SK-N-SH treated with all-trans-retinoic acid at 6 μM for 48 hours (cell line): Measurements from ENCODE around the gene CHRNB1.
A peak's percentile ranks its signal among the peaks of the same experiment; 100 is the strongest.

Source experiments
- ATAC-seq: fragments of 200-7000 bp; cut with Tn5 transposase; 3 replicates; pipeline ENCODE4 v1.9.1; 2020; ENCODE audit warnings: mild to moderate bottlenecking, moderate library complexity
- ARNTL ChIP-seq: fragments of 450-650 bp; formaldehyde crosslinking; IDR thresholded peaks from 2 replicates; pipeline ENCODE4 v1.5.0; 2020; ENCODE audit warnings: low read depth, mild to moderate bottlenecking, moderate library complexity, borderline replicate concordance
- BACH2 ChIP-seq: fragments of 250-450 bp; sonication (Bioruptor Pico); IDR thresholded peaks from 2 replicates; pipeline ENCODE4 v1.9.0; 2021; ENCODE audit warnings: mild to moderate bottlenecking, borderline replicate concordance
- CSDC2 ChIP-seq: fragments of 250-450 bp; sonication (Bioruptor Pico); IDR thresholded peaks from 2 replicates; pipeline ENCODE4 v1.5.0; 2020; ENCODE audit warnings: mild to moderate bottlenecking, moderate library complexity
- ESRRG ChIP-seq: fragments of 250-450 bp; sonication (Bioruptor Pico); IDR thresholded peaks from 2 replicates; pipeline ENCODE4 v1.6.1; 2021; ENCODE audit warnings: mild to moderate bottlenecking
- ISL1 ChIP-seq: fragments of 250-450 bp; sonication (Bioruptor Pico); IDR thresholded peaks from 2 replicates; pipeline ENCODE4 v2.1.2; 2022; ENCODE audit warnings: mild to moderate bottlenecking, moderate library complexity
- OSR1 ChIP-seq: fragments of 250-450 bp; sonication (Bioruptor Pico); IDR thresholded peaks from 2 replicates; pipeline ENCODE4 v1.8.0; 2022; ENCODE audit warnings: moderate library complexity, mild to moderate bottlenecking, inconsistent platforms
- PPARA ChIP-seq: fragments of 250-450 bp; sonication (Bioruptor Pico); IDR thresholded peaks from 2 replicates; pipeline ENCODE4 v1.5.0; 2020; ENCODE audit warnings: mild to moderate bottlenecking, borderline replicate concordance
- RARB ChIP-seq: fragments of 250-450 bp; sonication (Bioruptor Pico); IDR thresholded peaks from 2 replicates; pipeline ENCODE4 v1.8.0; 2021; ENCODE audit warnings: mild to moderate bottlenecking, moderate library complexity
- SNAI2 ChIP-seq: fragments of 250-450 bp; sonication (Bioruptor Pico); IDR thresholded peaks from 2 replicates; pipeline ENCODE4 v1.5.0; 2020; ENCODE audit warnings: mild to moderate bottlenecking, moderate library complexity
- TCF4 ChIP-seq: fragments of 250-450 bp; sonication (Bioruptor Pico); IDR thresholded peaks from 2 replicates; pipeline ENCODE4 v1.8.0; 2021; ENCODE audit warnings: mild to moderate bottlenecking, moderate library complexity, borderline replicate concordance
- TOX ChIP-seq: fragments of 250-450 bp; sonication (Bioruptor Pico); IDR thresholded peaks from 2 replicates; pipeline ENCODE4 v1.8.0; 2021; ENCODE audit warnings: mild to moderate bottlenecking, moderate library complexity, borderline replicate concordance
- ZC3H10 ChIP-seq: fragments of 250-450 bp; sonication (Bioruptor Pico); IDR thresholded peaks from 2 replicates; pipeline ENCODE4 v1.5.1; 2021; ENCODE audit warnings: mild to moderate bottlenecking, moderate library complexity
- ZNF565 ChIP-seq: fragments of 450-650 bp; formaldehyde crosslinking; conservative IDR thresholded peaks from 2 replicates; pipeline ENCODE4 v1.5.0; 2020; ENCODE audit warnings: low read depth, mild to moderate bottlenecking, moderate library complexity
- ZNF70 ChIP-seq: fragments of 450-650 bp; formaldehyde crosslinking; IDR thresholded peaks from 2 replicates; pipeline ENCODE4 v1.5.0; 2020; ENCODE audit warnings: mild to moderate bottlenecking, moderate library complexity
- ZNF8 ChIP-seq: fragments of 450-650 bp; formaldehyde crosslinking; IDR thresholded peaks from 2 replicates; pipeline ENCODE4 v1.5.0; 2020; ENCODE audit warnings: mild to moderate bottlenecking, moderate library complexity
- TF ChIP-seq, protein P1 (sequence below): fragments of 250-450 bp; sonication (Bioruptor Pico); IDR thresholded peaks from 2 replicates; pipeline ENCODE4 v1.5.0; 2020; ENCODE audit warnings: mild to moderate bottlenecking, moderate library complexity
- TF ChIP-seq, protein P2 (sequence below): fragments of 250-450 bp; sonication (Bioruptor Pico); IDR thresholded peaks from 2 replicates; pipeline ENCODE4 v1.5.1; 2021; ENCODE audit warnings: mild to moderate bottlenecking, moderate library complexity
- TF ChIP-seq, protein P3 (sequence below): fragments of 250-450 bp; sonication (Bioruptor Pico); IDR thresholded peaks from 2 replicates; pipeline ENCODE4 v1.5.1; 2020; ENCODE audit warnings: low read depth, mild to moderate bottlenecking, moderate library complexity
- TF ChIP-seq, protein P4 (sequence below): fragments of 250-450 bp; sonication (Bioruptor Pico); IDR thresholded peaks from 2 replicates; pipeline ENCODE4 v1.8.0; 2020; ENCODE audit warnings: mild to moderate bottlenecking, moderate library complexity, borderline replicate concordance

The CHRNB1 gene

DNA sequence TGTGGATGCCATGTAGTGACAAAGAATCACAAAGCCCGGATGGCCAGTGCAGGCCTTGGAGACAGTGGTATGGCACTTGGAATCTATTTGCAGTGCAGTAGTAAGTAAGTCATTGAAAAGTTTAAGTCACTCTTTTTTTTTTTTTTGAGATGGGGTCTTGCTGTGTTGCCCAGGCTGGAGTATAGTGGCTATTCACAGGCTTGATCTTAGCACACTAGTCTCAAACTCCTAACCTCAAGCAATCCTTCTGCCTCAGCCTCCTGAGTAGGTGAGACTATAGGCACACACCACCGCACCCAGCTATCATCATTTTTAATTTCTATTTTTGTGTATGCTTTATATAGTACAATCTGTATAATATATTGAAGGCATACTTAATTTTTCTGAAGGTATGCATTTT, 46.2 kb upstream of the CHRNB1 start (continued):
- TF ChIP-seq, protein P1, sequence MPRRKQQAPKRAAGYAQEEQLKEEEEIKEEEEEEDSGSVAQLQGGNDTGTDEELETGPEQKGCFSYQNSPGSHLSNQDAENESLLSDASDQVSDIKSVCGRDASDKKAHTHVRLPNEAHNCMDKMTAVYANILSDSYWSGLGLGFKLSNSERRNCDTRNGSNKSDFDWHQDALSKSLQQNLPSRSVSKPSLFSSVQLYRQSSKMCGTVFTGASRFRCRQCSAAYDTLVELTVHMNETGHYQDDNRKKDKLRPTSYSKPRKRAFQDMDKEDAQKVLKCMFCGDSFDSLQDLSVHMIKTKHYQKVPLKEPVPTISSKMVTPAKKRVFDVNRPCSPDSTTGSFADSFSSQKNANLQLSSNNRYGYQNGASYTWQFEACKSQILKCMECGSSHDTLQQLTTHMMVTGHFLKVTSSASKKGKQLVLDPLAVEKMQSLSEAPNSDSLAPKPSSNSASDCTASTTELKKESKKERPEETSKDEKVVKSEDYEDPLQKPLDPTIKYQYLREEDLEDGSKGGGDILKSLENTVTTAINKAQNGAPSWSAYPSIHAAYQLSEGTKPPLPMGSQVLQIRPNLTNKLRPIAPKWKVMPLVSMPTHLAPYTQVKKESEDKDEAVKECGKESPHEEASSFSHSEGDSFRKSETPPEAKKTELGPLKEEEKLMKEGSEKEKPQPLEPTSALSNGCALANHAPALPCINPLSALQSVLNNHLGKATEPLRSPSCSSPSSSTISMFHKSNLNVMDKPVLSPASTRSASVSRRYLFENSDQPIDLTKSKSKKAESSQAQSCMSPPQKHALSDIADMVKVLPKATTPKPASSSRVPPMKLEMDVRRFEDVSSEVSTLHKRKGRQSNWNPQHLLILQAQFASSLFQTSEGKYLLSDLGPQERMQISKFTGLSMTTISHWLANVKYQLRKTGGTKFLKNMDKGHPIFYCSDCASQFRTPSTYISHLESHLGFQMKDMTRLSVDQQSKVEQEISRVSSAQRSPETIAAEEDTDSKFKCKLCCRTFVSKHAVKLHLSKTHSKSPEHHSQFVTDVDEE (CRISPR knock-in tag) = no peak
- TF ChIP-seq BACH2 (CRISPR knock-in tag) = no peak
- no peak for TF ChIP-seq TCF4 (CRISPR knock-in tag)
- TF ChIP-seq, all 23 proteins: peak for 0

DNA sequence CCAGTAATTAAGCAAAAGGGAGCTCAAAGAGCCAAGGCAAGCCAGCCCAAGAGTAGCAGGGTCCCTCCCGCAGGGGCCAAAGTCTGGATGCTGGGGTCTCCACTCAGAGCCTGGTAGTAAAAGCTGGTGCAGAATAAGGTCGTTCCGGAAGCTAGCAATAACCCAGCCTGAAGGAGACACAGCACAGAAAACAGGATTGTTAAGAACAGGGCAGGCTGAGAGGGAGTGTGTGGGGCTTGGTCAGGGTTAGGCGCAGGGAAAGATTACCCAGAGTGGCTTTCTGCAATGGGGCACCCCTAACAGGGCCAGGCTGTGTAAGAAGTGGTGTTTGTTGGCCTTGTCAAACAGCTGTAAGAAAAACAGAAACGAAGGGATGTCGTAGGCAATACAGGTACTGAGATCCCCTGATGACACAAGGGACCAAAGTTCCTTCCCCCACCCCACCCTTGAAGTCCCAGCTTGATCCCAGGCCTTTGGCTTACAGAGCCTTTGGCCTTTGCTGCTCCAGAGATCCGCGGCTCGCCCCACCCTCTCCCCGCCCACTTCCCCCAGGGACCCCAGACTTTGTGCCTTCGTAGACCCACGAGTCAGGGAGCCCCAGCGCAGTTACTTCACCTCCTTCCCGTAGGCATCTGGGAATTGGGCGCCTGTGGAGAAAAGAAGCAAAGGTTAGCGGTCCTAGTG, 41.7 kb upstream of the CHRNB1 start:
- TF ChIP-seq RARB = no peak
- TF ChIP-seq SNAI2 (CRISPR knock-in tag) = no peak
- TF ChIP-seq, all 23 proteins: peak for 0
- peak; percentile 4 for ATAC-seq

GRCh38 chr17:7403727-7403976, 41.2 kb upstream of the CHRNB1 start:
- TF ChIP-seq, protein P1 (CRISPR knock-in tag) = no peak
- TF ChIP-seq TCF4 (CRISPR knock-in tag) = no peak
- TF ChIP-seq SNAI2 (CRISPR knock-in tag) = no peak
- no peak for TF ChIP-seq ESRRG (CRISPR knock-in tag)
- TF ChIP-seq ZNF565 = no peak
- no peak for TF ChIP-seq TOX
- TF ChIP-seq ARNTL (CRISPR knock-in tag) = no peak
- TF ChIP-seq, protein P2, sequence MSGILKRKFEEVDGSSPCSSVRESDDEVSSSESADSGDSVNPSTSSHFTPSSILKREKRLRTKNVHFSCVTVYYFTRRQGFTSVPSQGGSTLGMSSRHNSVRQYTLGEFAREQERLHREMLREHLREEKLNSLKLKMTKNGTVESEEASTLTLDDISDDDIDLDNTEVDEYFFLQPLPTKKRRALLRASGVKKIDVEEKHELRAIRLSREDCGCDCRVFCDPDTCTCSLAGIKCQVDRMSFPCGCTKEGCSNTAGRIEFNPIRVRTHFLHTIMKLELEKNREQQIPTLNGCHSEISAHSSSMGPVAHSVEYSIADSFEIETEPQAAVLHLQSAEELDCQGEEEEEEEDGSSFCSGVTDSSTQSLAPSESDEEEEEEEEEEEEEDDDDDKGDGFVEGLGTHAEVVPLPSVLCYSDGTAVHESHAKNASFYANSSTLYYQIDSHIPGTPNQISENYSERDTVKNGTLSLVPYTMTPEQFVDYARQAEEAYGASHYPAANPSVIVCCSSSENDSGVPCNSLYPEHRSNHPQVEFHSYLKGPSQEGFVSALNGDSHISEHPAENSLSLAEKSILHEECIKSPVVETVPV = no peak
- TF ChIP-seq, protein P3, sequence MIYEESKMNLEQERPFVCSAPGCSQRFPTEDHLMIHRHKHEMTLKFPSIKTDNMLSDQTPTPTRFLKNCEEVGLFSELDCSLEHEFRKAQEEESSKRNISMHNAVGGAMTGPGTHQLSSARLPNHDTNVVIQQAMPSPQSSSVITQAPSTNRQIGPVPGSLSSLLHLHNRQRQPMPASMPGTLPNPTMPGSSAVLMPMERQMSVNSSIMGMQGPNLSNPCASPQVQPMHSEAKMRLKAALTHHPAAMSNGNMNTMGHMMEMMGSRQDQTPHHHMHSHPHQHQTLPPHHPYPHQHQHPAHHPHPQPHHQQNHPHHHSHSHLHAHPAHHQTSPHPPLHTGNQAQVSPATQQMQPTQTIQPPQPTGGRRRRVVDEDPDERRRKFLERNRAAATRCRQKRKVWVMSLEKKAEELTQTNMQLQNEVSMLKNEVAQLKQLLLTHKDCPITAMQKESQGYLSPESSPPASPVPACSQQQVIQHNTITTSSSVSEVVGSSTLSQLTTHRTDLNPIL = no peak
- no peak for TF ChIP-seq CSDC2 (CRISPR knock-in tag)
- ATAC-seq = peak; percentile 67

DNA sequence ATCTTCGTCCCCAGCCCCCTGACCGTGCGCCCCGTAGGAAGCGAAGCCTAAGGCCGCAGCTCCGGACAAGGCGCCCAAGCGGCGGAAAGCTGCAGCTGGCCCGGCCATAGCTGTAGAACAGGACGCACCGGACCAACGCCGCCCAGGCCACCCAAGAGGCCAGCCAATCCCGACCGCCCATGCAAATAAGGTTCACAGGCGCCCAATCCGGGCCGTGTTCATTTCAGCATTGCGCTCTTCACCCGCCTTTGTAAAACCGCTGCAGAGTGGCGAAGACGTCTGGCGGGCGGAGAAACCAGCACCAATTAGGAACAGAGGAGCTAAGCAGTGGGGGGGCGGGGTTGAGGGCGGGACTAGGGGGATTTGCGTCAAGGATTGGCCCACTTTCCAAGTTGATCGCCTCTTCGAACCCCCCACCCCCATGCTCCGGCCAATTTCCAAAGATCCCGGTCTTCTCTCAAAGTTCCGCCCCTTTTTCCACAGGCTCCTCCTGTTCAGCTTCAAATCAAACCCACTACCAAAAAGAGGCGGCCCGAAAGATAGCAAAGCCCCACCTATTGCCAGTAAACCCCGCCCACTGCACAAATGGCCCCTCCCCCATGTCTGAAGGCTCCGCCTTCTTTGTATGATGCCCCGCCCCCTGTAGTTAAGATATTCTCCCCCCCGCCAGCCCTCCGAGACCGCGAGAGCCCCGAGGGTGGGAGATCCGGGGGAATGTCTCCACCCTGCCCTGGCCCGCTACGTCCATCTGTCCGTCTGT, 40.7 kb upstream of the CHRNB1 start, which contains the start of gene TMEM256:
Gene TMEM256, minus strand, starts transcription at position 121 of the 760 bp plus-strand sequence. Its CDS starts 13 bp downstream, at position 108.
- TF ChIP-seq, protein P4, sequence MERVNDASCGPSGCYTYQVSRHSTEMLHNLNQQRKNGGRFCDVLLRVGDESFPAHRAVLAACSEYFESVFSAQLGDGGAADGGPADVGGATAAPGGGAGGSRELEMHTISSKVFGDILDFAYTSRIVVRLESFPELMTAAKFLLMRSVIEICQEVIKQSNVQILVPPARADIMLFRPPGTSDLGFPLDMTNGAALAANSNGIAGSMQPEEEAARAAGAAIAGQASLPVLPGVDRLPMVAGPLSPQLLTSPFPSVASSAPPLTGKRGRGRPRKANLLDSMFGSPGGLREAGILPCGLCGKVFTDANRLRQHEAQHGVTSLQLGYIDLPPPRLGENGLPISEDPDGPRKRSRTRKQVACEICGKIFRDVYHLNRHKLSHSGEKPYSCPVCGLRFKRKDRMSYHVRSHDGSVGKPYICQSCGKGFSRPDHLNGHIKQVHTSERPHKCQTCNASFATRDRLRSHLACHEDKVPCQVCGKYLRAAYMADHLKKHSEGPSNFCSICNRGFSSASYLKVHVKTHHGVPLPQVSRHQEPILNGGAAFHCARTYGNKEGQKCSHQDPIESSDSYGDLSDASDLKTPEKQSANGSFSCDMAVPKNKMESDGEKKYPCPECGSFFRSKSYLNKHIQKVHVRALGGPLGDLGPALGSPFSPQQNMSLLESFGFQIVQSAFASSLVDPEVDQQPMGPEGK (CRISPR knock-in tag) = no peak
- TF ChIP-seq ZNF8 (CRISPR knock-in tag) (no peak), ISL1 (CRISPR knock-in tag) (no peak), TCF4 (CRISPR knock-in tag) (no peak), ZC3H10 (CRISPR knock-in tag) (no peak), OSR1 (CRISPR knock-in tag) (no peak), SNAI2 (CRISPR knock-in tag) (no peak), PPARA (CRISPR knock-in tag) (no peak), ZNF70 (CRISPR knock-in tag) (no peak)
- TF ChIP-seq, protein P1 (CRISPR knock-in tag) = no peak
- TF ChIP-seq, protein P3 = no peak
- peak; percentile 96 for ATAC-seq
